A549 (cell line): ENCODE data around the gene FAM174B. TPM values are rescaled to one million over a fixed set of nuclear protein-coding genes. Genes with fewer than 3 reads are reported as not detected.

Source experiments
- ATAC-seq, 2 experiments: fragments of 200-7000 bp in 1 of 2; fragments of >200 bp in 1 of 2; cut with Nextera tagmentation in 1 of 2; cut with Tn5 transposase in 1 of 2; 3 replicates each; pipeline versions ENCODE4 v1.8.0 to v1.9.1; 2018 to 2020; ENCODE audit warnings: mild to moderate bottlenecking in 1 of 2, moderate library complexity in 1 of 2
- CTCF ChIA-PET: fragments of 300-600 bp; sonication (Branson Sonifier 250); formaldehyde crosslinking; extraction: SDS; loops from one replicate; lab custom pipeline; 2021; ENCODE audit warnings: antibody characterized with exemption, inconsistent platforms; lab: Yijun Ruan, JAX
- POLR2A ChIA-PET: fragments of 350-600 bp; formaldehyde crosslinking; extraction: SDS; loops from one replicate; lab custom pipeline; 2021; ENCODE audit warnings: antibody characterized with exemption, inconsistent platforms; lab: Yijun Ruan, JAX
- DNase-seq, 2 experiments: peaks; one replicate each; pipeline versions ENCODE4 v3.0.0 to v3.0.0-alpha.2; 2011 to 2016; ENCODE audit warnings: low read depth in 1 of 2, low spot score in 1 of 2
- FAIRE-seq: peaks from 2 replicates; lab custom pipeline; 2011; peaks lifted over from hg19 to GRCh38; lab: Jason Lieb, UNC
- H3K27ac ChIP-seq, 2 experiments: fragments of >200 bp; sonication (Bioruptor Twin); formaldehyde crosslinking; 3 replicates each; pipeline ENCODE4 v1.5.1; 2016 to 2017
- H3K4me1 ChIP-seq: fragments of >200 bp; sonication (Bioruptor Twin); formaldehyde crosslinking; 3 replicates; pipeline ENCODE4 v1.6.1; 2016
- H3K4me2 ChIP-seq: fragments of >200 bp; sonication (Bioruptor Twin); formaldehyde crosslinking; 3 replicates; pipeline ENCODE4 v1.6.1; 2016
- H3K4me3 ChIP-seq: fragments of >200 bp; sonication (Bioruptor Twin); formaldehyde crosslinking; 3 replicates; pipeline ENCODE4 v1.5.1; 2016
- H3K9me3 ChIP-seq: fragments of >200 bp; sonication (Bioruptor Twin); formaldehyde crosslinking; 3 replicates; pipeline ENCODE4 v1.6.1; 2016
- BCL3 ChIP-seq: fragments of >200 bp; sonication (Bioruptor Twin); formaldehyde crosslinking; IDR thresholded peaks from 3 replicates; pipeline ENCODE4 v1.6.1; 2016
- CBX2 ChIP-seq: fragments of 200-600 bp; sonication (generic); IDR thresholded peaks from 2 replicates; pipeline ENCODE4 v1.6.1; 2016; ENCODE audit warnings: low read depth, mild to moderate bottlenecking, borderline replicate concordance
- CBX8 ChIP-seq: fragments of 200-600 bp; sonication (generic); IDR thresholded peaks from 2 replicates; pipeline ENCODE4 v1.6.1; 2016
- CEBPB ChIP-seq, 2 experiments: fragments of >200 bp in 1 of 2; sonication (Bioruptor Twin) in 1 of 2; formaldehyde crosslinking in 1 of 2; IDR thresholded peaks; 2 replicates each; pipeline ENCODE4 v1.6.1; 2012 to 2016
- CHD2 ChIP-seq: fragments of 150-350 bp; IDR thresholded peaks from 2 replicates; pipeline ENCODE4 v1.6.1; 2014; ENCODE audit warnings: low read length; ENCODE audit not compliant: partially characterized antibody
- CHD4 ChIP-seq: fragments of 200-600 bp; sonication (generic); IDR thresholded peaks from 2 replicates; pipeline ENCODE4 v1.6.1; 2016; ENCODE audit warnings: antibody characterized with exemption, mild to moderate bottlenecking, borderline replicate concordance
- EP300 ChIP-seq, 2 experiments: fragments of >200 bp; sonication (Bioruptor Twin); formaldehyde crosslinking; IDR thresholded peaks; 2 replicates in 1 of 2; 3 replicates in 1 of 2; pipeline ENCODE4 v1.6.1; 2016 to 2017
- FOXS1 ChIP-seq: fragments of 250-450 bp; sonication (Bioruptor Pico); IDR thresholded peaks from 2 replicates; pipeline ENCODE4 v1.5.0; 2020; ENCODE audit warnings: mild to moderate bottlenecking, moderate library complexity
- HDAC2 ChIP-seq: fragments of 200-600 bp; sonication (generic); IDR thresholded peaks from 2 replicates; pipeline ENCODE4 v1.6.1; 2016
- HMGXB4 ChIP-seq: fragments of 250-450 bp; sonication (Bioruptor Pico); IDR thresholded peaks from 2 replicates; pipeline ENCODE4 v1.5.0; 2021; ENCODE audit warnings: mild to moderate bottlenecking, moderate library complexity, borderline replicate concordance
- HOXA7 ChIP-seq: fragments of 250-450 bp; sonication (Bioruptor Pico); IDR thresholded peaks from 2 replicates; pipeline ENCODE4 v1.5.0; 2020; ENCODE audit warnings: mild to moderate bottlenecking, moderate library complexity
- JUN ChIP-seq, 2 experiments: fragments of >200 bp; sonication (Bioruptor Twin); formaldehyde crosslinking; IDR thresholded peaks; 2 replicates in 1 of 2; 3 replicates in 1 of 2; pipeline ENCODE4 v1.6.1; 2016 to 2017
- JUNB ChIP-seq: fragments of >200 bp; sonication (Bioruptor Twin); formaldehyde crosslinking; IDR thresholded peaks from 2 replicates; pipeline ENCODE4 v1.6.1; 2016
- KDM5A ChIP-seq: fragments of 200-600 bp; sonication (generic); IDR thresholded peaks from 2 replicates; pipeline ENCODE4 v1.6.1; 2016; ENCODE audit warnings: antibody characterized with exemption, mild to moderate bottlenecking
- MAFK ChIP-seq: fragments of 450-650 bp; IDR thresholded peaks from 2 replicates; pipeline ENCODE4 v1.6.1; 2014; ENCODE audit not compliant: partially characterized antibody
- MAX ChIP-seq: IDR thresholded peaks from 2 replicates; pipeline ENCODE4 v1.6.1; 2012
- POLR2A ChIP-seq: IDR thresholded peaks from 2 replicates; pipeline ENCODE4 v1.6.1; 2012; ENCODE audit warnings: mild to moderate bottlenecking, low read length
- RCOR1 ChIP-seq: fragments of 150-350 bp; IDR thresholded peaks from 2 replicates; pipeline ENCODE4 v1.6.1; 2014; ENCODE audit warnings: antibody characterized with exemption, low read length, low read depth
- RFX5 ChIP-seq: fragments of 450-650 bp; IDR thresholded peaks from 2 replicates; pipeline ENCODE4 v1.7.1; 2014; ENCODE audit warnings: antibody characterized with exemption, mild to moderate bottlenecking, moderate library complexity
- SREBF2 ChIP-seq: fragments of 450-650 bp; IDR thresholded peaks from 2 replicates; pipeline ENCODE4 v1.6.1; 2014; ENCODE audit warnings: mild to moderate bottlenecking, moderate library complexity
- USF2 ChIP-seq: fragments of 450-650 bp; IDR thresholded peaks from 2 replicates; pipeline ENCODE4 v1.6.1; 2014; ENCODE audit warnings: antibody characterized with exemption
- ZFP36 ChIP-seq: fragments of 450-650 bp; IDR thresholded peaks from 2 replicates; pipeline ENCODE4 v1.6.1; 2014; ENCODE audit warnings: borderline replicate concordance; ENCODE audit not compliant: partially characterized antibody
- ZNF302 ChIP-seq: fragments of 250-450 bp; sonication (Bioruptor Pico); IDR thresholded peaks from 2 replicates; pipeline ENCODE4 v1.9.0; 2021; ENCODE audit warnings: inconsistent platforms, mild to moderate bottlenecking, moderate library complexity
- WGBS: methylation state at CpG from one replicate; pipeline ENCODE4 v1.1.6; 2017; ENCODE audit errors: missing lambda C conversion rate; 5-methylcytosine and 5-hydroxymethylcytosine counted together
- polyA plus RNA-seq, 4 experiments: library from polyadenylated mRNA; depleted of rRNA in 3 of 4; stranded (reverse); fragments of >200 nt; fragmentation: RNase III in 1 of 4; extraction: RNeasy Plus Mini Kit Qiagen cat#74134 plus additional on column Dnase treatment in 1 of 4; gene quantifications; 2 replicates in 3 of 4; 3 replicates in 1 of 4; pipeline ENCODE4 v1.2.3, GENCODE V29; 2011 to 2017

The FAM174B gene
- polyA plus RNA-seq, 2 of the 4 experiments (the other 2 are of a cell fraction) = 4.6 to 13.9 TPM

GRCh38 chr15:92666780-92667179, 11.2 kb upstream of the FAM174B start:
- 0 out of 3 replicates have a peak overlapping the region, but pooled peaks have one; percentile 26 for H3K4me3 ChIP-seq
- 21% methylated on average over 10 of the region's 10 CpGs for WGBS
- H3K27ac ChIP-seq = peak overlapping the region; percentile 59 to 66; a peak in 5 of 6 replicates
- ChIA-PET CTCF (interaction anchor here (0.9 to 1.0 kb wide), 2 partner anchors 14 to 50 kb away, joined by 3 to 4 read pairs; no protein-coding TSS in a partner anchor), POLR2A (no interaction called here)
- TF ChIP-seq KDM5A = no peak
- TF ChIP-seq CEBPB (IDR thresholded peaks at IDR 0.05) = 0 out of 4 replicates have a peak, but pooled peaks of 1 of the 2 experiments have one; percentile 12
- TF ChIP-seq JUN (IDR thresholded peaks at IDR 0.05) = no peak
- TF ChIP-seq, all 56 proteins: peak for 1
- peaks cover 40% of the 10 kb centered on the region for H3K4me1 ChIP-seq
- H3K9me3 ChIP-seq = no peaks in the 10 kb centered on the region
- no peak for FAIRE-seq
- peak; percentile 32 to 76 for DNase-seq
- ATAC-seq = peak; percentile 53 to 64
- H3K4me2 ChIP-seq = peak overlapping the region; percentile 92

- FAIRE-seq (peak; percentile 7), ATAC-seq (no peak), DNase-seq (no peak)
- Histone ChIP-seq H3K4me2 (peak overlapping the region; percentile 8; the same call in 2 of the 3 replicates), H3K4me1 (peaks cover 42% of the 10 kb centered on the region), H3K4me3 (no peak overlapping the region), H3K9me3 (no peaks in the 10 kb centered on the region), H3K27ac (no peak overlapping the region)
- ChIA-PET CTCF (interaction anchor here (1.6 to 2.2 kb wide), 2 partner anchors 50 to 423 kb away, joined by 3 to 10 read pairs; no protein-coding TSS in a partner anchor), POLR2A (interaction anchor here (1.4 kb wide), 1 partner anchor 10 kb away, joined by 3 read pairs; the partner anchor contains the start of gene FAM174B)
- 39% methylated on average over 10 of the region's 10 CpGs for WGBS
- no peak for TF ChIP-seq HOXA7 (CRISPR knock-in tag)
- TF ChIP-seq MAFK = no peak
- no peak for TF ChIP-seq CHD4
- no peak for TF ChIP-seq FOXS1 (CRISPR knock-in tag)
- TF ChIP-seq HMGXB4 (CRISPR knock-in tag) = no peak
- TF ChIP-seq CBX2 = no peak
- no peak for TF ChIP-seq SREBF2
- TF ChIP-seq EP300 (IDR thresholded peaks at IDR 0.05) = no peak
- no peak for TF ChIP-seq CHD2
- TF ChIP-seq CBX8 = no peak
- TF ChIP-seq JUNB = no peak
- no peak for TF ChIP-seq ZFP36
Observed at GRCh38 chr15:92665100-92665555, 9.6 kb upstream of the FAM174B start.

- Histone ChIP-seq H3K4me3 (no peak overlapping the region), H3K4me2 (no peak overlapping the region; the same call in 2 of the 3 replicates), H3K9me3 (no peaks in the 10 kb centered on the region), H3K27ac (no peak overlapping the region), H3K4me1 (peaks cover 42% of the 10 kb centered on the region)
- WGBS = 80% methylated on average over 12 of the region's 12 CpGs
- FAIRE-seq (no peak), ATAC-seq (no peak), DNase-seq (no peak)
- POLR2A ChIA-PET = interaction anchor here (1.4 kb wide), 1 partner anchor 9 kb away, joined by 3 read pairs; the partner anchor contains the start of gene FAM174B
- CTCF ChIA-PET = interaction anchor here (0.6 to 2.2 kb wide), 3 partner anchors 23 to 423 kb away, joined by 3 to 10 read pairs (median 3); no protein-coding TSS in a partner anchor
- TF ChIP-seq USF2 = no peak
- TF ChIP-seq POLR2A = no peak
- TF ChIP-seq HDAC2 = no peak
- no peak for TF ChIP-seq SREBF2
- TF ChIP-seq MAX = no peak
- TF ChIP-seq RCOR1 = no peak
- no peak for TF ChIP-seq RFX5
- no peak for TF ChIP-seq EP300 (IDR thresholded peaks at IDR 0.05)
- no peak for TF ChIP-seq CHD2
- TF ChIP-seq BCL3 = no peak
- TF ChIP-seq JUNB = no peak
- no peak for TF ChIP-seq CEBPB (IDR thresholded peaks at IDR 0.05)
- TF ChIP-seq ZFP36 = no peak
- no peak for TF ChIP-seq ZNF302 (CRISPR knock-in tag)
- TF ChIP-seq, all 56 proteins: peak for 0
Observed at GRCh38 chr15:92664178-92664900, 8.8 kb upstream of the FAM174B start.
